ENCODE measurements around the gene FOXC1.

DNA sequence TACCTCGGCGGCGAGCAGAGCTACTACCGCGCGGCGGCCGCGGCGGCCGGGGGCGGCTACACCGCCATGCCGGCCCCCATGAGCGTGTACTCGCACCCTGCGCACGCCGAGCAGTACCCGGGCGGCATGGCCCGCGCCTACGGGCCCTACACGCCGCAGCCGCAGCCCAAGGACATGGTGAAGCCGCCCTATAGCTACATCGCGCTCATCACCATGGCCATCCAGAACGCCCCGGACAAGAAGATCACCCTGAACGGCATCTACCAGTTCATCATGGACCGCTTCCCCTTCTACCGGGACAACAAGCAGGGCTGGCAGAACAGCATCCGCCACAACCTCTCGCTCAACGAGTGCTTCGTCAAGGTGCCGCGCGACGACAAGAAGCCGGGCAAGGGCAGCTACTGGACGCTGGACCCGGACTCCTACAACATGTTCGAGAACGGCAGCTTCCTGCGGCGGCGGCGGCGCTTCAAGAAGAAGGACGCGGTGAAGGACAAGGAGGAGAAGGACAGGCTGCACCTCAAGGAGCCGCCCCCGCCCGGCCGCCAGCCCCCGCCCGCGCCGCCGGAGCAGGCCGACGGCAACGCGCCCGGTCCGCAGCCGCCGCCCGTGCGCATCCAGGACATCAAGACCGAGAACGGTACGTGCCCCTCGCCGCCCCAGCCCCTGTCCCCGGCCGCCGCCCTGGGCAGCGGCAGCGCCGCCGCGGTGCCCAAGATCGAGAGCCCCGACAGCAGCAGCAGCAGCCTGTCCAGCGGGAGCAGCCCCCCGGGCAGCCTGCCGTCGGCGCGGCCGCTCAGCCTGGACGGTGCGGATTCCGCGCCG is 994 bp downstream of the FOXC1 start:
- no peak for TF ChIP-seq POLR2A (IDR thresholded peaks at IDR 0.05)
- TF ChIP-seq, protein P1, sequence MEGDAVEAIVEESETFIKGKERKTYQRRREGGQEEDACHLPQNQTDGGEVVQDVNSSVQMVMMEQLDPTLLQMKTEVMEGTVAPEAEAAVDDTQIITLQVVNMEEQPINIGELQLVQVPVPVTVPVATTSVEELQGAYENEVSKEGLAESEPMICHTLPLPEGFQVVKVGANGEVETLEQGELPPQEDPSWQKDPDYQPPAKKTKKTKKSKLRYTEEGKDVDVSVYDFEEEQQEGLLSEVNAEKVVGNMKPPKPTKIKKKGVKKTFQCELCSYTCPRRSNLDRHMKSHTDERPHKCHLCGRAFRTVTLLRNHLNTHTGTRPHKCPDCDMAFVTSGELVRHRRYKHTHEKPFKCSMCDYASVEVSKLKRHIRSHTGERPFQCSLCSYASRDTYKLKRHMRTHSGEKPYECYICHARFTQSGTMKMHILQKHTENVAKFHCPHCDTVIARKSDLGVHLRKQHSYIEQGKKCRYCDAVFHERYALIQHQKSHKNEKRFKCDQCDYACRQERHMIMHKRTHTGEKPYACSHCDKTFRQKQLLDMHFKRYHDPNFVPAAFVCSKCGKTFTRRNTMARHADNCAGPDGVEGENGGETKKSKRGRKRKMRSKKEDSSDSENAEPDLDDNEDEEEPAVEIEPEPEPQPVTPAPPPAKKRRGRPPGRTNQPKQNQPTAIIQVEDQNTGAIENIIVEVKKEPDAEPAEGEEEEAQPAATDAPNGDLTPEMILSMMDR (IDR thresholded peaks at IDR 0.05), result no peak
